ENCODE data around the gene RPL32. TPM values are rescaled to one million over a fixed set of nuclear protein-coding genes. Genes with fewer than 3 reads are reported as not detected.

The RPL32 gene
- total and polyA plus RNA-seq, 2 of the 4 experiments (the other 2 are of a cell fraction) = 566 to 1,856 TPM

- Histone ChIP-seq H2BK120ac (ENCODE audit: low read depth, low read length) (no peak overlapping the region), H2BK15ac (ENCODE audit: low read depth, low read length) (no peak overlapping the region), H3K56ac (ENCODE audit: extremely low read depth, insufficient read depth, low read length) (no peak overlapping the region), H2AK9ac (replicated peaks; ENCODE audit: low read depth, low read length, poor library complexity) (no peak overlapping the region), H3K9me3 (ENCODE audit: control insufficient read depth, insufficient read depth, low read length) (no peaks in the 10 kb centered on the region), H4K20me1 (ENCODE audit: insufficient read depth, low read length) (peaks cover 70% of the 10 kb centered on the region), H3K4me1 (ENCODE audit: control insufficient read depth, insufficient read depth, low read length) (peaks cover 13% of the 10 kb centered on the region), H4K8ac (ENCODE audit: low read depth in 2 of 2, low read length in 2 of 2) (no peak overlapping the region), H3K23ac (ENCODE audit: low read depth, low read length) (peak overlapping the region; percentile 70), H4K5ac (ENCODE audit: low read depth, low read length) (no peak overlapping the region), H2BK20ac (ENCODE audit: low read depth, low read length) (no peak overlapping the region), H3K27ac (ENCODE audit: insufficient read depth, low read length) (no peak overlapping the region), H3K9me1 (ENCODE audit: insufficient read depth, low read length) (peaks cover 18% of the 10 kb centered on the region), H3K79me1 (ENCODE audit: low read depth in 1 of 2, low read length in 2 of 2) (peaks cover 30 to 60% of the 10 kb centered on the region in 2 experiments), H3K27me3 (ENCODE audit: control insufficient read depth, insufficient read depth, low read length) (no peaks in the 10 kb centered on the region), H3K4ac (ENCODE audit: low read depth, low read length) (no peak overlapping the region), H3K18ac (ENCODE audit: low read depth, low read length) (no peak overlapping the region), H3K9ac (ENCODE audit: low read depth, low read length) (peak overlapping the region; percentile 14; the same call in 1 of the 2 replicates), H2AFZ (replicated peaks; ENCODE audit: low read length, poor library complexity) (no peak overlapping the region), H2AK5ac (ENCODE audit: low read depth, low read length) (no peak overlapping the region), H3K4me3 (ENCODE audit: insufficient read depth, low read depth, low read length) (peak overlapping the region; percentile 83; the same call in 1 of the 2 replicates), H3K4me2 (ENCODE audit: low read depth, low read length) (peak overlapping the region; percentile 70), H3K36me3 (ENCODE audit: control insufficient read depth, insufficient read depth, low read length) (peaks cover 51% of the 10 kb centered on the region), H3K14ac (replicated peaks; ENCODE audit: low read depth, low read length) (no peak overlapping the region), H2BK5ac (ENCODE audit: low read depth, low read length, poor library complexity, severe bottlenecking) (no peak overlapping the region), H4K91ac (ENCODE audit: insufficient read depth, low read depth, low read length) (no peak overlapping the region)
- POLR2A ChIA-PET (ENCODE audit: unreplicated experiment) = no interaction called here
- in situ Hi-C loops (cut with MboI; ENCODE audit: low sequenced_read_pairs) = no loop called here
- dilution Hi-C loops (cut with HindIII; ENCODE audit: low sequenced_read_pairs, unreplicated experiment) = no loop called here
- intact Hi-C loops (cut with micrococcal nuclease) = no loop called here
- WGBS, 2 experiments (ENCODE audit: extremely low coverage in 2 of 2, insufficient read length in 1 of 2) = 75% methylated on average over 2 of the region's 11 CpGs; no CpG with 5 or more reads in 1 of the 2 experiments
- DNase-seq = no peak
- TF ChIP-seq CHD1 (IDR thresholded peaks at IDR 0.05; ENCODE audit: low read depth, low read length) (no peak), SMC3 (IDR thresholded peaks at IDR 0.05; ENCODE audit: low read depth, low read length) (no peak), CEBPB (IDR thresholded peaks at IDR 0.05; ENCODE audit: low read depth, low read length) (no peak), ELK1 (IDR thresholded peaks at IDR 0.05; ENCODE audit: borderline replicate concordance, low read depth, low read length) (no peak), MAZ (IDR thresholded peaks at IDR 0.05; ENCODE audit: borderline replicate concordance, low read depth, low read length) (no peak)
- no peak for ATAC-seq (ENCODE audit: low read depth)
- CTCF ChIA-PET = no interaction called here
- BruUV-seq (replicated peaks) = no TSS peak
These were observed 2.0 kb downstream of the RPL32 start for GRCh38 chr3:12839156-12839946.
